Dendritic cell treated with granulocyte-macrophage colony-stimulating factor and Interleukin-4, amounts not matched to agents 40 ng/mL and 50 ng/mL, for 4 days (primary cell): Measurements from ENCODE around the gene CD40LG.

Experiments
- H3K27ac Mint-ChIP-seq: one replicate; pipeline ENCODE4 v1.8.0; 2022; ENCODE audit warnings: mild to moderate bottlenecking, mixed read lengths
- H3K27me3 Mint-ChIP-seq: one replicate; pipeline ENCODE4 v1.8.0; 2022; ENCODE audit warnings: mild to moderate bottlenecking, mixed read lengths
- H3K36me3 Mint-ChIP-seq: one replicate; pipeline ENCODE4 v1.8.0; 2022; ENCODE audit warnings: low read depth, mixed read lengths
- H3K4me1 Mint-ChIP-seq: one replicate; pipeline ENCODE4 v1.8.0; 2022; ENCODE audit warnings: low read depth, mixed read lengths
- H3K4me3 Mint-ChIP-seq: one replicate; pipeline ENCODE4 v1.8.0; 2022; ENCODE audit warnings: mild to moderate bottlenecking, moderate library complexity, mixed read lengths
- H3K9me3 Mint-ChIP-seq: one replicate; pipeline ENCODE4 v1.8.0; 2022; ENCODE audit warnings: mixed read lengths
- intact Hi-C: fragments of 100-400 bp; cut with micrococcal nuclease; formaldehyde crosslinking; loops from one replicate; pipeline ENCODE4 v1.15.0; 2022

The CD40LG gene

DNA sequence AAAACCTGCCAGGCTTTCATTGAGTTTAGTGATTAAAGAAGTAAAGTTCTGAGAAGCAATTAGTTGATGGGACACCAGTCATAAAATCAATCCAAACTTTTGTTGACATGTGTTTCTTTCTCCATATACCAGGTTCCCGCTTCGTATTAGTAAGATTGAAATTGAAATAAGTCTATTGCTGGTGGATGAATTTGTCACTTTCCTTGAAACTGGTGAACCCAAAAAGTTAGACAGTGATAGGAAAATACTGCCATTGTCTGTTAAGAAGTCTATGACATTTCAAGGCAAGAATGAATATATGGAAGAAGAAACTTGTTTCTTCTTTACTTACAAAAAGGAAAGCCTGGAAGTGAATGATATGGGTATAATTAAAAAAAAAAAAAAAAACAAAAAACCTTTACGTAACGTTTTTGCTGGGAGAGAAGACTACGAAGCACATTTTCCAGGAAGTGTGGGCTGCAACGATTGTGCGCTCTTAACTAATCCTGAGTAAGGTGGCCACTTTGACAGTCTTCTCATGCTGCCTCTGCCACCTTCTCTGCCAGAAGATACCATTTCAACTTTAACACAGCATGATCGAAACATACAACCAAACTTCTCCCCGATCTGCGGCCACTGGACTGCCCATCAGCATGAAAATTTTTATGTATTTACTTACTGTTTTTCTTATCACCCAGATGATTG lies at the start of gene CD40LG:
TSS of gene CD40LG (plus strand) at position 482 of the 684 bp plus-strand sequence. CDS start at position 573, 91 bp downstream.
- Mint-ChIP-seq H3K4me1 (no peaks in the 10 kb centered on the region), H3K4me3 (no peak within 1 kb of the TSS), H3K36me3 (no peaks in the 10 kb centered on the region), H3K27ac (no peak within 1 kb of the TSS), H3K27me3 (no peaks in the 10 kb centered on the region), H3K9me3 (no peaks in the 10 kb centered on the region)
- intact Hi-C loops = no loop called here

GRCh38 chrX:136598631-136599030 lies 49.3 kb upstream of the CD40LG start:
- intact Hi-C loops = no loop called here

GRCh38 chrX:136600059-136600458 lies 47.9 kb upstream of the CD40LG start:
- no peaks in the 10 kb centered on the region for H3K9me3 Mint-ChIP-seq
- no peaks in the 10 kb centered on the region for H3K4me1 Mint-ChIP-seq
- H3K36me3 Mint-ChIP-seq = no peaks in the 10 kb centered on the region
- no peaks in the 10 kb centered on the region for H3K27me3 Mint-ChIP-seq
- H3K27ac Mint-ChIP-seq = no peak overlapping the region
- intact Hi-C loops = no loop called here
- H3K4me3 Mint-ChIP-seq = no peak overlapping the region

More at GRCh38 chrX:136598631-136599030, 49.3 kb upstream of the CD40LG start:
- H3K36me3 Mint-ChIP-seq = no peaks in the 10 kb centered on the region
- no peak overlapping the region for H3K27ac Mint-ChIP-seq
- H3K4me3 Mint-ChIP-seq = no peak overlapping the region
- H3K4me1 Mint-ChIP-seq = no peaks in the 10 kb centered on the region
- no peaks in the 10 kb centered on the region for H3K9me3 Mint-ChIP-seq
- no peaks in the 10 kb centered on the region for H3K27me3 Mint-ChIP-seq

GRCh38 chrX:136607236-136607635 lies 40.7 kb upstream of the CD40LG start:
- Mint-ChIP-seq H3K4me1 (no peaks in the 10 kb centered on the region), H3K4me3 (no peak overlapping the region), H3K27me3 (no peaks in the 10 kb centered on the region), H3K27ac (no peak overlapping the region), H3K9me3 (no peaks in the 10 kb centered on the region), H3K36me3 (no peaks in the 10 kb centered on the region)
- intact Hi-C loops = loop anchor here (5.0 kb wide), 2 partner anchors 320 to 445 kb away; no protein-coding TSS in a partner anchor

GRCh38 chrX:136608295-136608933 lies 39.5 kb upstream of the CD40LG start:
- H3K9me3 Mint-ChIP-seq = no peaks in the 10 kb centered on the region
- H3K27me3 Mint-ChIP-seq = no peaks in the 10 kb centered on the region
- no peak overlapping the region for H3K4me3 Mint-ChIP-seq
- H3K36me3 Mint-ChIP-seq = no peaks in the 10 kb centered on the region
- no peaks in the 10 kb centered on the region for H3K4me1 Mint-ChIP-seq
- intact Hi-C loops = loop anchor here (1.0 to 5.0 kb wide), 3 partner anchors 86 to 444 kb away; no protein-coding TSS in a partner anchor
- H3K27ac Mint-ChIP-seq = no peak overlapping the region

DNA sequence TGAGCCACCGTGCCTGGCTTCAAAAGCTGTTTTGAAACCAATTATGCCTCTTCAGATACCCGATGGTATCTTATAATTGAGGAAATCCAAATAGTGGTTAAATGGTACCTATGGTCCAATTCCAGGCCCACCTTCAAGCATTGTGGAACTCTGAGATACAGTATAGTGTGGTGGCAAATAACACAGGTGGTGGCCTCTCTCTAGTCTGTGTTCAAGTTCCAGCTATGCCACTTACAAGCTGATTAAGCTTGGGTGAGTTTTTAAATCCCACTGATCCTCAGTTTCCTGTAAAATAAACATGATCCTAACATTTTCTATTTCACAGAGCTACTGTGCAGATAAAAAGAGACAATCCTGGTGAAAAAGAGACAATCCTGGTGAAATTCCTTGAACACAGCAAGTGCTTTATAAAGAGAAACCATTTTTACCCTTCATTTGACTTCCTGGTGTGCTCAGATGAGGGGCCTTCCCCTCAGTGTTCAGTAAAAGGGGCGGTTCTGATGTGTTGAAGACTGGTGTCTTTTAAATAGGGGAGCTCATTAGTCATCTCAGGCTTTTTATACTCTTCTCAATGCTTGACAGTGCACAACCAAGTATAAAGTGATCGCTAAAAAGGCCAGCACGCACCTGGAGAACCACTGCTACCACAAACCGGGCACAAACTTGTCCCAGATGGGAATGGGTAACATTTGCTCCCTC lies 30.8 kb upstream of the CD40LG start:
- Mint-ChIP-seq H3K27me3 (peaks cover 1% of the 10 kb centered on the region), H3K4me3 (no peak overlapping the region), H3K4me1 (no peaks in the 10 kb centered on the region), H3K27ac (no peak overlapping the region), H3K9me3 (no peaks in the 10 kb centered on the region), H3K36me3 (no peaks in the 10 kb centered on the region)
- intact Hi-C loops = no loop called here

- H3K27me3 Mint-ChIP-seq = peaks cover 1% of the 10 kb centered on the region
- no peaks in the 10 kb centered on the region for H3K9me3 Mint-ChIP-seq
- peaks cover 5% of the 10 kb centered on the region for H3K4me1 Mint-ChIP-seq
- no peak overlapping the region for H3K4me3 Mint-ChIP-seq
- H3K27ac Mint-ChIP-seq = no peak overlapping the region
- intact Hi-C loops = no loop called here
- H3K36me3 Mint-ChIP-seq = no peaks in the 10 kb centered on the region
These were observed 28.0 kb upstream of the CD40LG start for GRCh38 chrX:136619899-136620505.

- H3K9me3 Mint-ChIP-seq = no peaks in the 10 kb centered on the region
- H3K4me3 Mint-ChIP-seq = no peak overlapping the region
- intact Hi-C loops = no loop called here
- no peaks in the 10 kb centered on the region for H3K36me3 Mint-ChIP-seq
- peaks cover 1% of the 10 kb centered on the region for H3K27me3 Mint-ChIP-seq
- H3K4me1 Mint-ChIP-seq = peaks cover 5% of the 10 kb centered on the region
- H3K27ac Mint-ChIP-seq = no peak overlapping the region
These were observed 27.2 kb upstream of the CD40LG start for GRCh38 chrX:136620780-136621179.

DNA sequence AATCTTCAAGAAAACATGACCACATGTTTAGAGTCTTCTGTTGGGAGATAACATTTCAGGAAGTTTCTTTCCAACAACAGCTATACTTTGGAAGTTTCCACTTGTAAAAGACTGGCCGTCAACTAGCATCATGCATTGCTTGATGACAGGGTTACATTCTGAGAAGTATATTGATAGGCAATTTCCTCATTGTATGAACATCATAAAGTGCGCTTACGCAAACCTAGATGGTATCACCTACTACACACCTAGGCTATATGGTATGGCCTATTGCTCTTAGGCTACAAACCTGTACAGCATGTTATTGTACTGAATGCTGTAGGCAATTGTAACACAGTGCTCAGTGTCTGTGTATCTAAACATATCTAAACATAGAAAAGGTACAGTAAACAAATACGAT lies 25.4 kb upstream of the CD40LG start:
- Mint-ChIP-seq H3K9me3 (no peaks in the 10 kb centered on the region), H3K27ac (no peak overlapping the region), H3K27me3 (peaks cover 1% of the 10 kb centered on the region), H3K4me1 (peaks cover 5% of the 10 kb centered on the region), H3K4me3 (no peak overlapping the region), H3K36me3 (no peaks in the 10 kb centered on the region)
- intact Hi-C loops = no loop called here

DNA sequence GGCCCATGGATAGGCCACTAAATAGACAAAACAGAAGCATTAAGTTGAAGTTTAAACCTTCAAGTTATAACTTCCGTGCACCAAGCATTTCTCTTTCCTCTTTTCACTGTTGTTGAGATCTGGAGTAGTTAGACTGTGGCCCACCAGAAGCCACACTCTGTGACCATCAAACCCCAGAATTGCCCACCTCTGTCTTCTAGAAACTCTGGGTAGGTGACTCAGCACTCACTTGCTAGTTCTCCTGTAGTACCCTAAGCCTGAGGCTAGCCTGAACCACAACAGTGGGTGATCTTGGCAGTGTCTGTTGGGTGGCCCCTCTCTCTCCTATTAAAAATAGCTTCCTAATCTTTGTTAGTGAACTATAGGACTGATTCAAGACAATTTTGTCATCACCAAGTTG lies 24.6 kb upstream of the CD40LG start:
- Mint-ChIP-seq H3K4me3 (no peak overlapping the region), H3K4me1 (peaks cover 5% of the 10 kb centered on the region), H3K27me3 (peaks cover 1% of the 10 kb centered on the region), H3K9me3 (no peaks in the 10 kb centered on the region), H3K27ac (no peak overlapping the region), H3K36me3 (no peaks in the 10 kb centered on the region)
- intact Hi-C loops = no loop called here

GRCh38 chrX:136625246-136625645 lies 22.7 kb upstream of the CD40LG start:
- peaks cover 5% of the 10 kb centered on the region for H3K4me1 Mint-ChIP-seq

GRCh38 chrX:136626237-136626636 lies 21.7 kb upstream of the CD40LG start:
- peaks cover 5% of the 10 kb centered on the region for H3K4me1 Mint-ChIP-seq
- H3K36me3 Mint-ChIP-seq = no peaks in the 10 kb centered on the region
- no peak overlapping the region for H3K4me3 Mint-ChIP-seq
- H3K9me3 Mint-ChIP-seq = no peaks in the 10 kb centered on the region
- no peaks in the 10 kb centered on the region for H3K27me3 Mint-ChIP-seq
- no peak overlapping the region for H3K27ac Mint-ChIP-seq
- intact Hi-C loops = no loop called here

More at GRCh38 chrX:136625246-136625645, 22.7 kb upstream of the CD40LG start:
- intact Hi-C loops = no loop called here
- no peaks in the 10 kb centered on the region for H3K9me3 Mint-ChIP-seq
- no peak overlapping the region for H3K4me3 Mint-ChIP-seq
- H3K27me3 Mint-ChIP-seq = no peaks in the 10 kb centered on the region
- no peak overlapping the region for H3K27ac Mint-ChIP-seq
- no peaks in the 10 kb centered on the region for H3K36me3 Mint-ChIP-seq

- no peaks in the 10 kb centered on the region for H3K9me3 Mint-ChIP-seq
- H3K36me3 Mint-ChIP-seq = no peaks in the 10 kb centered on the region
- intact Hi-C loops = no loop called here
- H3K27ac Mint-ChIP-seq = no peak overlapping the region
- H3K27me3 Mint-ChIP-seq = peaks cover 1% of the 10 kb centered on the region
- no peak overlapping the region for H3K4me3 Mint-ChIP-seq
- peaks cover 5% of the 10 kb centered on the region for H3K4me1 Mint-ChIP-seq
These were observed 21.1 kb upstream of the CD40LG start for GRCh38 chrX:136626891-136627290.

- peaks cover 1% of the 10 kb centered on the region for H3K27me3 Mint-ChIP-seq
- peaks cover 5% of the 10 kb centered on the region for H3K4me1 Mint-ChIP-seq
- no peak overlapping the region for H3K4me3 Mint-ChIP-seq
- H3K9me3 Mint-ChIP-seq = no peaks in the 10 kb centered on the region
- intact Hi-C loops = no loop called here
- H3K27ac Mint-ChIP-seq = no peak overlapping the region
- H3K36me3 Mint-ChIP-seq = no peaks in the 10 kb centered on the region
These were observed 20.5 kb upstream of the CD40LG start for GRCh38 chrX:136627409-136627808.
